Measurements from ENCODE around the gene LGALS3.

DNA sequence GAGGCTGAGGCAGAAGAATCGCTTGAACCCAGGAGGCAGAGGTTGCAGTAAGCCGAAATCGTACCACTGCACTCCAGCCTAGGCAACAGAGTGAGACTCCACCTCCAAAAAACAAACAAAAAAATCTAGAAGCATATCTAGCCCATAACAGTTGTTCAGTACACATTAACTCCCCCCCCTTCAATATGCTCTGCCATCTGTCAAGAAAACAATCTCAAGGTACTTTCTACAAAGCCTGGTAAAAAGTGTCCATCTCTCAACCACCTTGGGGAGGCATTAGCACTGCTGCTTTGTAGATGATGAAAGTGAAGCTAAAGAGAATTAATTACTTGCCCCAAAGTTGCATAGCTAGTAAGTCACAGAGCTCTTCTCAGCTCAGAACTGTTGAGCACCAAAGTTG lies 24.9 kb downstream of the LGALS3 start:
- TF ChIP-seq EZH2phosphoT487 (IDR thresholded peaks at IDR 0.05; ENCODE audit: low read depth, severe bottlenecking, unreplicated experiment) = no peak
- TF ChIP-seq, protein P1, sequence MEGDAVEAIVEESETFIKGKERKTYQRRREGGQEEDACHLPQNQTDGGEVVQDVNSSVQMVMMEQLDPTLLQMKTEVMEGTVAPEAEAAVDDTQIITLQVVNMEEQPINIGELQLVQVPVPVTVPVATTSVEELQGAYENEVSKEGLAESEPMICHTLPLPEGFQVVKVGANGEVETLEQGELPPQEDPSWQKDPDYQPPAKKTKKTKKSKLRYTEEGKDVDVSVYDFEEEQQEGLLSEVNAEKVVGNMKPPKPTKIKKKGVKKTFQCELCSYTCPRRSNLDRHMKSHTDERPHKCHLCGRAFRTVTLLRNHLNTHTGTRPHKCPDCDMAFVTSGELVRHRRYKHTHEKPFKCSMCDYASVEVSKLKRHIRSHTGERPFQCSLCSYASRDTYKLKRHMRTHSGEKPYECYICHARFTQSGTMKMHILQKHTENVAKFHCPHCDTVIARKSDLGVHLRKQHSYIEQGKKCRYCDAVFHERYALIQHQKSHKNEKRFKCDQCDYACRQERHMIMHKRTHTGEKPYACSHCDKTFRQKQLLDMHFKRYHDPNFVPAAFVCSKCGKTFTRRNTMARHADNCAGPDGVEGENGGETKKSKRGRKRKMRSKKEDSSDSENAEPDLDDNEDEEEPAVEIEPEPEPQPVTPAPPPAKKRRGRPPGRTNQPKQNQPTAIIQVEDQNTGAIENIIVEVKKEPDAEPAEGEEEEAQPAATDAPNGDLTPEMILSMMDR (IDR thresholded peaks at IDR 0.05; ENCODE audit: poor library complexity) = no peak
- TF ChIP-seq EZH2 (IDR thresholded peaks at IDR 0.05; ENCODE audit: borderline replicate concordance) = no peak
